ENCODE measurements around the gene FEZ2.

DNA sequence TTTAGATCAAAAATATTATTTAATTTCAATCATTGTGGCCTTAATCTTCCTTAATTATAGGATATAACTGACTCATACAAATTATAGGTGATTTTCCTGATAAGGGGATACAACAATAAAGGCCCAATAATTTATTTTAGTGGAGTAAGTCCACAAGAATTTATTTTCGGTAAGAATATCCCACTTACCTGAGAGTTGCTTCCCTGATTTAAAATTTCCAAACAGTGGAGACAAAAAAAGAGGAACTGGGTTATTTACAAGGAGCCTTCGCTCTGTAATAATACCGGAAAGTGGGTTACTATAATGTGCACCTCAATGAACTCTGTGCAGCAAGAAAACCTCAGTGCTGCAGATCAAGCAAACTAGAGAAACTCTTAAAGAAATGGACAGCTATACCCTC is 42.2 kb downstream of the FEZ2 start:
- TF ChIP-seq, protein P1, sequence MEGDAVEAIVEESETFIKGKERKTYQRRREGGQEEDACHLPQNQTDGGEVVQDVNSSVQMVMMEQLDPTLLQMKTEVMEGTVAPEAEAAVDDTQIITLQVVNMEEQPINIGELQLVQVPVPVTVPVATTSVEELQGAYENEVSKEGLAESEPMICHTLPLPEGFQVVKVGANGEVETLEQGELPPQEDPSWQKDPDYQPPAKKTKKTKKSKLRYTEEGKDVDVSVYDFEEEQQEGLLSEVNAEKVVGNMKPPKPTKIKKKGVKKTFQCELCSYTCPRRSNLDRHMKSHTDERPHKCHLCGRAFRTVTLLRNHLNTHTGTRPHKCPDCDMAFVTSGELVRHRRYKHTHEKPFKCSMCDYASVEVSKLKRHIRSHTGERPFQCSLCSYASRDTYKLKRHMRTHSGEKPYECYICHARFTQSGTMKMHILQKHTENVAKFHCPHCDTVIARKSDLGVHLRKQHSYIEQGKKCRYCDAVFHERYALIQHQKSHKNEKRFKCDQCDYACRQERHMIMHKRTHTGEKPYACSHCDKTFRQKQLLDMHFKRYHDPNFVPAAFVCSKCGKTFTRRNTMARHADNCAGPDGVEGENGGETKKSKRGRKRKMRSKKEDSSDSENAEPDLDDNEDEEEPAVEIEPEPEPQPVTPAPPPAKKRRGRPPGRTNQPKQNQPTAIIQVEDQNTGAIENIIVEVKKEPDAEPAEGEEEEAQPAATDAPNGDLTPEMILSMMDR (IDR thresholded peaks at IDR 0.05; ENCODE audit: low read depth, low read length): no peak
- TF ChIP-seq, protein P2, sequence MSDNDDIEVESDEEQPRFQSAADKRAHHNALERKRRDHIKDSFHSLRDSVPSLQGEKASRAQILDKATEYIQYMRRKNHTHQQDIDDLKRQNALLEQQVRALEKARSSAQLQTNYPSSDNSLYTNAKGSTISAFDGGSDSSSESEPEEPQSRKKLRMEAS (IDR thresholded peaks at IDR 0.05; ENCODE audit: low read depth, low read length): no peak

Data from NB4 (cell line).